Measurements from ENCODE around the gene ABCB11. TPM values are rescaled to one million over a fixed set of nuclear protein-coding genes. Genes with fewer than 3 reads are reported as not detected.

Gene ABCB11
- total RNA-seq, 4 donors from 2014 or later = 0.06 TPM; not detected in 3

DNA sequence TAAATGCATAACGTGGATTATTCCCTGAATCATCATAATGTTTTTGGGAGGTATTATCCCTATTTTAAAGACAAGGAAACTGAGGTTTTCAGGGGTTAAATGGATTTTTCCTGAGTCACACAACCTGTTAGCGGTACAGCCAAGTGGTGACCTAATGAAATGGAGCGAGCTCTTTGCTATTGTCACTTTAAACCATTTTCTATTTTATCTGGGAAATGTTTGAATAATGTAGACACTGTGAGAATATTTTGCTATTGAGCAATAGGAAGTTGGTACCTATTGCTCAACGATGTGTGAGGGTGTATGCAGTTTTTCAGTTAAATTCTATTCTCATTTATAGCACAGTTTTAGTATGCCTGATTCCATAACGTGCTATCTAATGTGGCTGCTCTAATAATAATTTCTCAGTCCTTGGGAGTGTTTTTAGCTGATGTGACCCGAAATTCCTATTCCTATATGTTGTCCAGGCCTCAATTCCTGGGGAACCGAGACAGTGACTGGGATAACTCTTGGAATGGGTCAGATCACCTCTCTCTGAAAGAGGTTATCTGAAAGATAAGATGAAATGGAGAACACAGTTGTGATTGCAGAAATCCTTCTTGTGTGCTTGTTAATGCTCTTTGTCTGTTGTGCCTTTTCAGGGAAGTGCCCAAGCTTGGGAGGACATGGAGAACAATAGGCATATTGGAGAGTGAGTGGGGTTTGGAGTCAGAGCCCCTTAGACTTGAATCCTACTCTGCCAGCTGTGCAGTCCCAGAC is 38.4 kb downstream of the ABCB11 start:
- 75% methylated on average over 7 of the region's 7 CpGs for WGBS
- DNase-seq (ENCODE audit: extremely low spot score) = no peak
- no peak overlapping the region for H3K27ac ChIP-seq (replicated peaks in 1 of 4)
- H3K36me3 ChIP-seq = no peaks in the 10 kb centered on the region
- no peaks in the 10 kb centered on the region for H3K4me1 ChIP-seq
- intact Hi-C loops (cut with DNase I) = no loop called here
- no peaks in the 10 kb centered on the region for H3K27me3 ChIP-seq
- no peaks in the 10 kb centered on the region for H3K9me3 ChIP-seq
- no peak overlapping the region for H3K4me3 ChIP-seq
- TF ChIP-seq EP300 (IDR thresholded peaks at IDR 0.05) (no peak), POLR2AphosphoS5 (IDR thresholded peaks at IDR 0.05) (no peak), POLR2A (IDR thresholded peaks at IDR 0.05; ENCODE audit: low read depth) (no peak), CTCF (IDR thresholded peaks at IDR 0.05) (no peak)

DNA sequence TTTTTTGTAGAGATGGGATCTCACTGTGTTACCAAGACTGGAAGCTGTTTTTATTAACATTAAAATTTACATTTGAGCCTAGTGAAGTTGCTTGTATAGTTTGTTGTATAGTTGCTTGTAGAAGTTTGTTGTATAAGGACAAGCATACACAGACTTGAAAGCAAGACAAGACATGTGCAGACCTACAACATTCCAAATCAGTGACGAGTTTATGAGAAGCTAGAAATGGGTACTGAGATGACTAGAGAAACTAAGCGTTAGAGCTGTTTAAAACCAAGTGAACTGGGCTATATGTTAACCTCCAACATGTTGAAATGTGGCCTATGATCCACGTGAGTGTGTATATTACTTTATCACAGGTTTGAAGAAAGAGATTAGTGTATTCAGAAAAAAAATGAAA is 39.1 kb downstream of the ABCB11 start:
- no peaks in the 10 kb centered on the region for H3K27me3 ChIP-seq
- no peak overlapping the region for H3K4me3 ChIP-seq
- 85% methylated on average over 3 of the region's 3 CpGs for WGBS
- no peaks in the 10 kb centered on the region for H3K4me1 ChIP-seq
- no peak overlapping the region for H3K27ac ChIP-seq (replicated peaks in 1 of 4)
- no peaks in the 10 kb centered on the region for H3K36me3 ChIP-seq
- DNase-seq (ENCODE audit: extremely low spot score) = no peak
- intact Hi-C loops (cut with DNase I) = no loop called here
- H3K9me3 ChIP-seq = no peaks in the 10 kb centered on the region
- TF ChIP-seq POLR2AphosphoS5 (IDR thresholded peaks at IDR 0.05) (no peak), CTCF (IDR thresholded peaks at IDR 0.05) (no peak)

DNA sequence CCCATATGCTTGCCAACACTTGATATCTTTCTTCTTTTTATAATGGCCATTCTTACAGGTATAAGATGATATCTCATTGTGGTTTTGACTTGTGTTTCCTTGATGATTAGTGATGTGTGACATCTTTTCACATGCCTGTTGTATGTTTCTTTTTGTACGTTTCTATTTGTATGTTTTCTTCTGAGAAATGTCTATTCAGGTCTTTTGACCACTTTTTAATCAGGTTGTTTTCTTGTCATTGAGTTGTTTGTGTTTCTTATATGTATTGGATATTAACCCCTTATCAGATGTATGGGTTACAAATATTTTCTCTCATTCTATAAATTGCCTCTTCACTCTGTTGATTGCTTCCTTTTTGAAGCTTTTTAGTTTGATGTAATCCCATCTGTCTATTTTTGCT is 42.4 kb downstream of the ABCB11 start:
- 86% methylated on average over 1 of the region's 1 CpG for WGBS
- H3K4me3 ChIP-seq = no peak overlapping the region

GRCh38 chr2:168986398-168986943 is 44.7 kb downstream of the ABCB11 start:
- DNase-seq (ENCODE audit: extremely low spot score) = no peak
- Histone ChIP-seq H3K4me3 (no peak overlapping the region), H3K27me3 (no peaks in the 10 kb centered on the region), H3K4me1 (no peaks in the 10 kb centered on the region), H3K9me3 (no peaks in the 10 kb centered on the region), H3K27ac (replicated peaks in 1 of 4) (no peak overlapping the region), H3K36me3 (no peaks in the 10 kb centered on the region)
- intact Hi-C loops (cut with DNase I) = no loop called here
- TF ChIP-seq EP300 (IDR thresholded peaks at IDR 0.05) = no peak
- TF ChIP-seq POLR2A (IDR thresholded peaks at IDR 0.05; ENCODE audit: low read depth) = no peak
- TF ChIP-seq POLR2AphosphoS5 (IDR thresholded peaks at IDR 0.05) = no peak
- TF ChIP-seq CTCF (IDR thresholded peaks at IDR 0.05) = no peak
- WGBS = 52% methylated on average over 2 of the region's 2 CpGs

More for the DNA sequence above, 42.4 kb downstream of the ABCB11 start:
- Histone ChIP-seq H3K27me3 (no peaks in the 10 kb centered on the region), H3K4me1 (no peaks in the 10 kb centered on the region), H3K36me3 (no peaks in the 10 kb centered on the region), H3K9me3 (no peaks in the 10 kb centered on the region), H3K27ac (replicated peaks in 1 of 4) (no peak overlapping the region)
- no peak for TF ChIP-seq POLR2A (IDR thresholded peaks at IDR 0.05; ENCODE audit: low read depth)
- no peak for TF ChIP-seq CTCF (IDR thresholded peaks at IDR 0.05)
- no peak for TF ChIP-seq POLR2AphosphoS5 (IDR thresholded peaks at IDR 0.05)
- TF ChIP-seq EP300 (IDR thresholded peaks at IDR 0.05) = no peak
- no peak for DNase-seq (ENCODE audit: extremely low spot score)
- intact Hi-C loops (cut with DNase I) = no loop called here
